ENCODE measurements around the gene PGAP3.

DNA sequence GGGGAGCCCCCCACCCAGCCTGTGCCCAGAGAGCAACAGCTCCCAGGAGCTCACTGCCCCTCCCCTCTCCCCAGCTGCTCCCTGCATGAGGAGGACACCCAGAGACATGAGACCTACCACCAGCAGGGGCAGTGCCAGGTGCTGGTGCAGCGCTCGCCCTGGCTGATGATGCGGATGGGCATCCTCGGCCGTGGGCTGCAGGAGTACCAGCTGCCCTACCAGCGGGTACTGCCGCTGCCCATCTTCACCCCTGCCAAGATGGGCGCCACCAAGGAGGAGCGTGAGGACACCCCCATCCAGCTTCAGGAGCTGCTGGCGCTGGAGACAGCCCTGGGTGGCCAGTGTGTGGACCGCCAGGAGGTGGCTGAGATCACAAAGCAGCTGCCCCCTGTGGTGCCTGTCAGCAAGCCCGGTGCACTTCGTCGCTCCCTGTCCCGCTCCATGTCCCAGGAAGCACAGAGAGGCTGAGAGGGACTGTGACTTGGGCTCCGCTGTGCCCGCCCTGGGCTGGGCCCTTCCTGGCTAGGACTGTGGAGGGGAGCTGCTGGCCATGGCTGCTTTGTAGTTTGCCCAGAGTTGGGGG, 22.1 kb downstream of the PGAP3 start:
- TF ChIP-seq POLR2A (IDR thresholded peaks at IDR 0.05; ENCODE audit: low read length) (no peak), GATA1 (IDR thresholded peaks at IDR 0.05; ENCODE audit: low read depth, low read length) (no peak)
